NK-92 (cell line): Measurements from ENCODE around the gene MYBPC1.
"Not testable (repeated sequence)": the region's sequence is repeated elsewhere in the genome, so short reads cannot be mapped to it uniquely, and the experiment has no call there.

ENCODE experiments used
- DNase-seq: peaks from one replicate; lab custom pipeline; 2025; ENCODE audit not compliant: unreplicated experiment; lab: John Stamatoyannopoulos, UW

MYBPC1 gene

GRCh38 chr12:101720118-101720517 is 125.3 kb downstream of the MYBPC1 start:
- DNase-seq: no peak

GRCh38 chr12:101722392-101722791 is 127.6 kb downstream of the MYBPC1 start:
- no peak for DNase-seq

GRCh38 chr12:101727098-101727497 is 132.3 kb downstream of the MYBPC1 start:
- DNase-seq: no peak

GRCh38 chr12:101729842-101730241 is 135.1 kb downstream of the MYBPC1 start:
- DNase-seq: no peak

- DNase-seq: no peak
These were observed 137.5 kb downstream of the MYBPC1 start for GRCh38 chr12:101732318-101732717.

- no peak for DNase-seq
These were observed 138.4 kb downstream of the MYBPC1 start for GRCh38 chr12:101733166-101733565.

- not testable (repeated sequence) for DNase-seq
These were observed 139.7 kb downstream of the MYBPC1 start for GRCh38 chr12:101734482-101734881.
